OCI-LY3 (cell line): Measurements from ENCODE around the gene NECAB3.

Source experiments
- EZH2phosphoT487 ChIP-seq: fragments of 200-600 bp; shearing (Covaris generic); IDR thresholded peaks from 2 replicates; pipeline ENCODE4 v1.6.1; 2018; ENCODE audit warnings: antibody characterized with exemption, mixed run types, low read depth
- TF ChIP-seq, protein P1 (sequence below): fragments of 200-600, 300-600 bp; sonication (generic); IDR thresholded peaks from 2 replicates; pipeline ENCODE4 v1.5.1; 2014; ENCODE audit warnings: antibody characterized with exemption, low read length, low read depth

DNA sequence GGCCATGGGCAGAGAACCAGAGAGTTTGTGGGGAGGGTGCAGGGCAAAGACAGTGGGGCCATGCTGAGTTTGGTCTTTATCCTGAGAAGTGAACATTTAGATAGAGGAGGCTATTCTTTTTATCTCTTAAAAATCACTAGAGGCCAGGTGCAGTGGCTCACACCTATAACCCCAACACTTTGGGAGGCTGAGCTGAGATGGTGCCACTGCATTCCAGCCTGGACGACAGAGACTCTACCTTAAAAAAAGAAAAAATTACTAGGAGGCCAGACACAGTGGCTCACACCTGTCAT is 37.2 kb upstream of the NECAB3 start:
- TF ChIP-seq, protein P1, sequence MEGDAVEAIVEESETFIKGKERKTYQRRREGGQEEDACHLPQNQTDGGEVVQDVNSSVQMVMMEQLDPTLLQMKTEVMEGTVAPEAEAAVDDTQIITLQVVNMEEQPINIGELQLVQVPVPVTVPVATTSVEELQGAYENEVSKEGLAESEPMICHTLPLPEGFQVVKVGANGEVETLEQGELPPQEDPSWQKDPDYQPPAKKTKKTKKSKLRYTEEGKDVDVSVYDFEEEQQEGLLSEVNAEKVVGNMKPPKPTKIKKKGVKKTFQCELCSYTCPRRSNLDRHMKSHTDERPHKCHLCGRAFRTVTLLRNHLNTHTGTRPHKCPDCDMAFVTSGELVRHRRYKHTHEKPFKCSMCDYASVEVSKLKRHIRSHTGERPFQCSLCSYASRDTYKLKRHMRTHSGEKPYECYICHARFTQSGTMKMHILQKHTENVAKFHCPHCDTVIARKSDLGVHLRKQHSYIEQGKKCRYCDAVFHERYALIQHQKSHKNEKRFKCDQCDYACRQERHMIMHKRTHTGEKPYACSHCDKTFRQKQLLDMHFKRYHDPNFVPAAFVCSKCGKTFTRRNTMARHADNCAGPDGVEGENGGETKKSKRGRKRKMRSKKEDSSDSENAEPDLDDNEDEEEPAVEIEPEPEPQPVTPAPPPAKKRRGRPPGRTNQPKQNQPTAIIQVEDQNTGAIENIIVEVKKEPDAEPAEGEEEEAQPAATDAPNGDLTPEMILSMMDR = no peak
- no peak for TF ChIP-seq EZH2phosphoT487
